ENCODE measurements around the gene VPS13A.

DNA sequence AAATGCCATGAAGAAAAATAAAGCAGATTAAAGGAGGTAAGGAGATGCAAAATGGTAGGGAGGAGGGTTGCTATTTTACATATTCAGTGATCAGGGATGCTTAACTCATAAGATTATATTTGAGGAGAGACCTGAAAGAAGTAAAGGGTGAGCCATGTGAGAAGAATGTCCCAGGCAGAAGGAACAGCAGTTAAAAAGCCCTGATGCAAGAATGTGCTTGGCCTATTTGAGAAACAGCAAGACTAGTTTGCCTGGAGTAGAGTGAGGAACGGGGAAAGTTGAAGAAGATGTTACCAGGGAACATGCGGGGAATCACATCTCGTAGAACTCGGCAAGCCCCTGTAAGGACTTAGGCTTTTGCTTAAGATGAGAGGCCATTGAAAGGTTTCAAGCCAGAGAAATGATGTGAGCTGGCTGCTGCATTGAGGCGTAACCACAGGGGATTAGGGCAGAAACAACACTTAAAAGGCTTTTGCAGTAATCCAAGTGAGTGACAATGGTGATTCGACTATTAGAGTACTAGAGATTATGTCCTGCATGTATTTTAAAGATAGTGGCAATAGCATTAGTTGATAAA is 198.7 kb downstream of the VPS13A start:
- TF ChIP-seq NR2C2 (IDR thresholded peaks at IDR 0.05; ENCODE audit: borderline replicate concordance, control insufficient read depth, insufficient read length, low read depth) (no peak), MAX (IDR thresholded peaks at IDR 0.05; ENCODE audit: low read depth, low read length) (no peak), TARDBP (IDR thresholded peaks at IDR 0.05; ENCODE audit: borderline replicate concordance) (no peak), EP300 (IDR thresholded peaks at IDR 0.05; ENCODE audit: borderline replicate concordance in 1 of 2, control insufficient read depth in 1 of 2, low read depth in 2 of 2, low read length in 2 of 2) (no peak), ZSCAN29 (IDR thresholded peaks at IDR 0.05) (no peak), POLR2AphosphoS5 (IDR thresholded peaks at IDR 0.05; ENCODE audit: low read length) (no peak), CTCF (IDR thresholded peaks at IDR 0.05 in 2 of 3, conservative IDR thresholded peaks at IDR 0.05 in 1 of 3; ENCODE audit: control insufficient read depth in 2 of 3, extremely low read depth in 1 of 3, insufficient read depth in 1 of 3, low read depth in 3 of 3, low read length in 3 of 3) (no peak), ZNF274 (IDR thresholded peaks at IDR 0.05; ENCODE audit: insufficient read depth, insufficient read length) (no peak), USF2 (IDR thresholded peaks at IDR 0.05; ENCODE audit: borderline replicate concordance, low read depth, low read length) (no peak), ZBED1 (IDR thresholded peaks at IDR 0.05; ENCODE audit: borderline replicate concordance) (no peak), MXI1 (IDR thresholded peaks at IDR 0.05; ENCODE audit: low read depth, low read length) (no peak), ATF7 (IDR thresholded peaks at IDR 0.05; ENCODE audit: low read depth) (no peak), FOXM1 (IDR thresholded peaks at IDR 0.05; ENCODE audit: low read depth, low read length) (no peak)
- TF ChIP-seq, protein P1, sequence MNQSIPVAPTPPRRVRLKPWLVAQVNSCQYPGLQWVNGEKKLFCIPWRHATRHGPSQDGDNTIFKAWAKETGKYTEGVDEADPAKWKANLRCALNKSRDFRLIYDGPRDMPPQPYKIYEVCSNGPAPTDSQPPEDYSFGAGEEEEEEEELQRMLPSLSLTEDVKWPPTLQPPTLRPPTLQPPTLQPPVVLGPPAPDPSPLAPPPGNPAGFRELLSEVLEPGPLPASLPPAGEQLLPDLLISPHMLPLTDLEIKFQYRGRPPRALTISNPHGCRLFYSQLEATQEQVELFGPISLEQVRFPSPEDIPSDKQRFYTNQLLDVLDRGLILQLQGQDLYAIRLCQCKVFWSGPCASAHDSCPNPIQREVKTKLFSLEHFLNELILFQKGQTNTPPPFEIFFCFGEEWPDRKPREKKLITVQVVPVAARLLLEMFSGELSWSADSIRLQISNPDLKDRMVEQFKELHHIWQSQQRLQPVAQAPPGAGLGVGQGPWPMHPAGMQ (IDR thresholded peaks at IDR 0.05; ENCODE audit: borderline replicate concordance): no peak
